ENCODE data around the gene EPAS1. TPM values are rescaled to one million over a fixed set of nuclear protein-coding genes. Genes with fewer than 3 reads are reported as not detected.
A peak's percentile ranks its signal among the peaks of the same experiment; 100 is the strongest.

Gene EPAS1
- total RNA-seq, 1 donor from 2014 or later: 0.15 TPM

DNA sequence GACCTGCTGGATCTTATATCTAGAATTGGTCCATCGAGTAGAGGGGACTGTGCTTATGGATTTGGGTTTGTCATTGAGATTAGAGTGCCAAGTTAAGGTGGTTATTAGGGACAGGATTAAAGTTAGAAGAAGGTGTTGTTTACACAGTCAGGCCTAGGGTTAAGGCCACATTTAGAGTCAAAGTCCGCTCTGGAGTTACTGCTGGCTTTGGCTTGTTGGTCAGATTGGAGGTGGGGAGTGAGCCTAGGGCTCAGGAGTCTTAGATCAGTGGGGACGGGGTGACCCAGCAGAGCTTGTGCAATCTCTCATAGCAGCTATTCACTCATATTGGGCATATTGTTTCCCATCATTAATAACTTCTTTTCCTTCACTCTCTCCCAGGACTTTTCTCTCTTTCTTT, 13.5 kb upstream of the EPAS1 start:
- H3K4me3 ChIP-seq: no peak overlapping the region
- H3K27me3 Mint-ChIP-seq (ENCODE audit: insufficient read depth, low read depth): peaks cover 8% of the 10 kb centered on the region

DNA sequence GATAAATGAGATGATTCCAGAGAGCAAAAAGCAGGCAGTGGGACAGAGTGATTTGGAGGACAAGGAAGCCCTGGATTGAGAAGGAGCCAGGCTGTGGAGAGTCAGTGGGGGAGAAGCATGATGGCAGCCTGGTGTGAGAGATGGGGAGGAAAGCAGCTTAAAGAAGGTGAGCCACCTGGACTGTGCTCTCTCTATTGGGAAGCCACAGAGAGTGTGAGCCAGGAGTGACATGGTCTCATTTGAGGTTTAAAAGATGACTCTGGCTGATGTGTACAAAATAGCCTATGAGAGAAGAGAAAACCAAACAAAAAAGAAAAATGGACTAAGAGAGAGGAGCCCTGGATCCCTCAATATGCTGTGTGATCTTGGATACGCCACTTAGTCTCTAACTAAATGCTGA, 12.9 kb upstream of the EPAS1 start:
- H3K27ac Mint-ChIP-seq: no peak overlapping the region
- H3K27ac ChIP-seq: no peak overlapping the region
- peaks cover 10% of the 10 kb centered on the region for H3K27me3 Mint-ChIP-seq (ENCODE audit: insufficient read depth, low read depth)
- no peaks in the 10 kb centered on the region for H3K79me2 ChIP-seq (ENCODE audit: low read depth)
- H3K9ac ChIP-seq: no peak overlapping the region
- H4K20me1 ChIP-seq (ENCODE audit: low read depth): no peaks in the 10 kb centered on the region
- H3K4me2 ChIP-seq: no peak overlapping the region
- no peak overlapping the region for H3K4me3 ChIP-seq
- H3K4me3 Mint-ChIP-seq: no peak overlapping the region
- no peaks in the 10 kb centered on the region for H3K36me3 Mint-ChIP-seq
- no peaks in the 10 kb centered on the region for H3K4me1 Mint-ChIP-seq
- no peak for TF ChIP-seq EZH2phosphoT487 (IDR thresholded peaks at IDR 0.05)
- TF ChIP-seq EZH2 (IDR thresholded peaks at IDR 0.05): no peak
- TF ChIP-seq, protein P1, sequence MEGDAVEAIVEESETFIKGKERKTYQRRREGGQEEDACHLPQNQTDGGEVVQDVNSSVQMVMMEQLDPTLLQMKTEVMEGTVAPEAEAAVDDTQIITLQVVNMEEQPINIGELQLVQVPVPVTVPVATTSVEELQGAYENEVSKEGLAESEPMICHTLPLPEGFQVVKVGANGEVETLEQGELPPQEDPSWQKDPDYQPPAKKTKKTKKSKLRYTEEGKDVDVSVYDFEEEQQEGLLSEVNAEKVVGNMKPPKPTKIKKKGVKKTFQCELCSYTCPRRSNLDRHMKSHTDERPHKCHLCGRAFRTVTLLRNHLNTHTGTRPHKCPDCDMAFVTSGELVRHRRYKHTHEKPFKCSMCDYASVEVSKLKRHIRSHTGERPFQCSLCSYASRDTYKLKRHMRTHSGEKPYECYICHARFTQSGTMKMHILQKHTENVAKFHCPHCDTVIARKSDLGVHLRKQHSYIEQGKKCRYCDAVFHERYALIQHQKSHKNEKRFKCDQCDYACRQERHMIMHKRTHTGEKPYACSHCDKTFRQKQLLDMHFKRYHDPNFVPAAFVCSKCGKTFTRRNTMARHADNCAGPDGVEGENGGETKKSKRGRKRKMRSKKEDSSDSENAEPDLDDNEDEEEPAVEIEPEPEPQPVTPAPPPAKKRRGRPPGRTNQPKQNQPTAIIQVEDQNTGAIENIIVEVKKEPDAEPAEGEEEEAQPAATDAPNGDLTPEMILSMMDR (IDR thresholded peaks at IDR 0.05): no peak
- no peaks in the 10 kb centered on the region for H3F3A ChIP-seq (ENCODE audit: low read depth)
- DNase-seq (ENCODE audit: low spot score): no peak
- no peaks in the 10 kb centered on the region for H3K27me3 ChIP-seq
- peaks cover 9% of the 10 kb centered on the region for H3K4me1 ChIP-seq
- no peaks in the 10 kb centered on the region for H3K36me3 ChIP-seq
- H2AFZ ChIP-seq (replicated peaks): peak overlapping the region; percentile 60
- H3K9me3 Mint-ChIP-seq: no peaks in the 10 kb centered on the region
- H3K9me3 ChIP-seq (ENCODE audit: low read depth): no peaks in the 10 kb centered on the region

More for the DNA sequence above, 13.5 kb upstream of the EPAS1 start:
- no peaks in the 10 kb centered on the region for H3K36me3 ChIP-seq
- no peaks in the 10 kb centered on the region for H3K9me3 ChIP-seq (ENCODE audit: low read depth)
- peaks cover 9% of the 10 kb centered on the region for H3K4me1 ChIP-seq
- H3K27me3 ChIP-seq: no peaks in the 10 kb centered on the region
- H3K27ac ChIP-seq: no peak overlapping the region
- H3K9ac ChIP-seq: no peak overlapping the region
- no peaks in the 10 kb centered on the region for H3K79me2 ChIP-seq (ENCODE audit: low read depth)
- Mint-ChIP-seq H3K36me3 (no peaks in the 10 kb centered on the region), H3K4me3 (no peak overlapping the region), H3K4me1 (no peaks in the 10 kb centered on the region), H3K27ac (no peak overlapping the region), H3K9me3 (no peaks in the 10 kb centered on the region)
- no peak for DNase-seq (ENCODE audit: low spot score)
- TF ChIP-seq EZH2 (IDR thresholded peaks at IDR 0.05) (no peak), EZH2phosphoT487 (IDR thresholded peaks at IDR 0.05) (no peak)
- TF ChIP-seq, protein P1 (IDR thresholded peaks at IDR 0.05): no peak
- H3F3A ChIP-seq (ENCODE audit: low read depth): no peaks in the 10 kb centered on the region
- peak overlapping the region; percentile 60 for H2AFZ ChIP-seq (replicated peaks)
- no peak overlapping the region for H3K4me2 ChIP-seq
- H4K20me1 ChIP-seq (ENCODE audit: low read depth): no peaks in the 10 kb centered on the region

DNA sequence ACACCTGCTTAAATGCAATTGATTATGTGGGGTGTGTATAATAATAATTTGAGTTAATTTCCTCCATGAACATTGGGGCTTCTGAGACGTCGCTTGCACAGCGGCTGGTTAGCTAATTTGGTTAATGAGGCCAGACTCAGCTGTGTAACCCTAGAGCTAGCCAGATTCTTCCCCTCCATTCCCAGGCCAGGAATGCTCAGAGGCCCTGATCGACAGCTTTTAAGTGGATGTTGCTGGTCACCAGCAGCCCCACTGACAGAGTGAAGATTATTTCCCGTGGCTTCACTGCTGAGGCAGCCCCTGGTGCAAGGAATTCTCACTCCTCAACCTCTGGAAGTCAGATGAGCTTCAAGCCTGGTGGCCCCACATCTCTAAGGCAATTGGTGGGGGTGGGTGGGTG, 12.4 kb upstream of the EPAS1 start:
- Histone ChIP-seq H3K27me3 (no peaks in the 10 kb centered on the region), H3K4me2 (no peak overlapping the region), H3K4me1 (peaks cover 9% of the 10 kb centered on the region), H3K27ac (no peak overlapping the region), H3F3A (ENCODE audit: low read depth) (no peaks in the 10 kb centered on the region), H4K20me1 (ENCODE audit: low read depth) (no peaks in the 10 kb centered on the region), H3K36me3 (no peaks in the 10 kb centered on the region), H3K79me2 (ENCODE audit: low read depth) (no peaks in the 10 kb centered on the region), H3K9me3 (ENCODE audit: low read depth) (no peaks in the 10 kb centered on the region), H3K4me3 (no peak overlapping the region), H3K9ac (no peak overlapping the region), H2AFZ (replicated peaks) (peak overlapping the region; percentile 60)
- no peak overlapping the region for H3K4me3 Mint-ChIP-seq
- TF ChIP-seq EZH2phosphoT487 (IDR thresholded peaks at IDR 0.05) (no peak), EZH2 (IDR thresholded peaks at IDR 0.05) (no peak)
- TF ChIP-seq, protein P1 (IDR thresholded peaks at IDR 0.05): no peak
- no peaks in the 10 kb centered on the region for H3K4me1 Mint-ChIP-seq
- H3K27me3 Mint-ChIP-seq (ENCODE audit: insufficient read depth, low read depth): peaks cover 10% of the 10 kb centered on the region
- no peaks in the 10 kb centered on the region for H3K9me3 Mint-ChIP-seq
- peak; percentile 39 for DNase-seq (ENCODE audit: low spot score)
- H3K27ac Mint-ChIP-seq: no peak overlapping the region
- H3K36me3 Mint-ChIP-seq: no peaks in the 10 kb centered on the region
